ENCODE data around the gene DGCR2. TPM values are rescaled to one million over a fixed set of nuclear protein-coding genes. Genes with fewer than 3 reads are reported as not detected.
"Not testable (repeated sequence)": the region's sequence is repeated elsewhere in the genome, so short reads cannot be mapped to it uniquely, and the experiment has no call there.

DGCR2 gene
- total RNA-seq, 1 donor from 2014 or later = 50.0 TPM

GRCh38 chr22:19036229-19036522 lies 86.0 kb downstream of the DGCR2 start:
- H3K36me3 ChIP-seq (ENCODE audit: control insufficient read depth, insufficient read depth, low read length) = peaks cover 10% of the 10 kb centered on the region
- no peak for FAIRE-seq
- H3K27me3 ChIP-seq (ENCODE audit: control insufficient read depth, insufficient read depth, low read length) = no peaks in the 10 kb centered on the region
- DNase-seq (ENCODE audit: low read depth) = no peak
- no peak overlapping the region for H3K4me3 ChIP-seq (ENCODE audit: low read depth, low read length)
- no peak for TF ChIP-seq CTCF (IDR thresholded peaks at IDR 0.05; ENCODE audit: insufficient read depth, low read length, severe bottlenecking)

- DNase-seq (ENCODE audit: low read depth) (no peak), FAIRE-seq (no peak)
- peaks cover under 1% of the 10 kb centered on the region for H3K27me3 ChIP-seq (ENCODE audit: control insufficient read depth, insufficient read depth, low read length)
- no peak overlapping the region for H3K4me3 ChIP-seq (ENCODE audit: low read depth, low read length)
- TF ChIP-seq CTCF (IDR thresholded peaks at IDR 0.05; ENCODE audit: insufficient read depth, low read length, severe bottlenecking) = no peak
- peaks cover 7% of the 10 kb centered on the region for H3K36me3 ChIP-seq (ENCODE audit: control insufficient read depth, insufficient read depth, low read length)
Observed at GRCh38 chr22:19035474-19036228, 86.6 kb downstream of the DGCR2 start.

GRCh38 chr22:19035126-19035473 lies 87.1 kb downstream of the DGCR2 start:
- H3K4me3 ChIP-seq (ENCODE audit: low read depth, low read length); FAIRE-seq; DNase-seq (ENCODE audit: low read depth); H3K27me3 ChIP-seq (ENCODE audit: control insufficient read depth, insufficient read depth, low read length); H3K36me3 ChIP-seq (ENCODE audit: control insufficient read depth, insufficient read depth, low read length): not testable (repeated sequence)

GRCh38 chr22:19034724-19035120 lies 87.5 kb downstream of the DGCR2 start:
- DNase-seq (ENCODE audit: low read depth); H3K27me3 ChIP-seq (ENCODE audit: control insufficient read depth, insufficient read depth, low read length); H3K4me3 ChIP-seq (ENCODE audit: low read depth, low read length); H3K36me3 ChIP-seq (ENCODE audit: control insufficient read depth, insufficient read depth, low read length); FAIRE-seq: not testable (repeated sequence)

- H3K36me3 ChIP-seq (ENCODE audit: control insufficient read depth, insufficient read depth, low read length); FAIRE-seq; H3K27me3 ChIP-seq (ENCODE audit: control insufficient read depth, insufficient read depth, low read length); H3K4me3 ChIP-seq (ENCODE audit: low read depth, low read length); DNase-seq (ENCODE audit: low read depth): not testable (repeated sequence)
Observed at GRCh38 chr22:19034031-19034723, 88.0 kb downstream of the DGCR2 start.

GRCh38 chr22:19033568-19033905 lies 88.7 kb downstream of the DGCR2 start:
- H3K27me3 ChIP-seq (ENCODE audit: control insufficient read depth, insufficient read depth, low read length); H3K4me3 ChIP-seq (ENCODE audit: low read depth, low read length); DNase-seq (ENCODE audit: low read depth); FAIRE-seq; H3K36me3 ChIP-seq (ENCODE audit: control insufficient read depth, insufficient read depth, low read length): not testable (repeated sequence)

GRCh38 chr22:19032898-19033567 lies 89.2 kb downstream of the DGCR2 start:
- H3K36me3 ChIP-seq (ENCODE audit: control insufficient read depth, insufficient read depth, low read length); H3K4me3 ChIP-seq (ENCODE audit: low read depth, low read length); FAIRE-seq; DNase-seq (ENCODE audit: low read depth); H3K27me3 ChIP-seq (ENCODE audit: control insufficient read depth, insufficient read depth, low read length): not testable (repeated sequence)

GRCh38 chr22:19032156-19032785 lies 89.9 kb downstream of the DGCR2 start:
- not testable (repeated sequence) for H3K27me3 ChIP-seq (ENCODE audit: control insufficient read depth, insufficient read depth, low read length); H3K36me3 ChIP-seq (ENCODE audit: control insufficient read depth, insufficient read depth, low read length); FAIRE-seq; DNase-seq (ENCODE audit: low read depth); H3K4me3 ChIP-seq (ENCODE audit: low read depth, low read length)

- H3K36me3 ChIP-seq (ENCODE audit: control insufficient read depth, insufficient read depth, low read length); DNase-seq (ENCODE audit: low read depth); H3K4me3 ChIP-seq (ENCODE audit: low read depth, low read length); FAIRE-seq: not testable (repeated sequence)
- peaks cover 10% of the 10 kb centered on the region for H3K27me3 ChIP-seq (ENCODE audit: control insufficient read depth, insufficient read depth, low read length)
Observed at GRCh38 chr22:19030889-19031252, 91.3 kb downstream of the DGCR2 start.

- not testable (repeated sequence) for DNase-seq (ENCODE audit: low read depth); FAIRE-seq; H3K4me3 ChIP-seq (ENCODE audit: low read depth, low read length); H3K36me3 ChIP-seq (ENCODE audit: control insufficient read depth, insufficient read depth, low read length)
- peaks cover 10% of the 10 kb centered on the region for H3K27me3 ChIP-seq (ENCODE audit: control insufficient read depth, insufficient read depth, low read length)
Observed at GRCh38 chr22:19030226-19030888, 91.9 kb downstream of the DGCR2 start.

- not testable (repeated sequence) for FAIRE-seq; DNase-seq (ENCODE audit: low read depth); H3K4me3 ChIP-seq (ENCODE audit: low read depth, low read length)
Observed at GRCh38 chr22:19029113-19030103, 92.8 kb downstream of the DGCR2 start.

More at GRCh38 chr22:19029113-19030103, 92.8 kb downstream of the DGCR2 start:
- peaks cover 10% of the 10 kb centered on the region for H3K27me3 ChIP-seq (ENCODE audit: control insufficient read depth, insufficient read depth, low read length)
- H3K36me3 ChIP-seq (ENCODE audit: control insufficient read depth, insufficient read depth, low read length) = not testable (repeated sequence)

Measured in bronchial epithelial cell (primary cell).